Measurements from ENCODE around the gene USP31. TPM values are rescaled to one million over a fixed set of nuclear protein-coding genes. Genes with fewer than 3 reads are reported as not detected.

Gene USP31, protein sequence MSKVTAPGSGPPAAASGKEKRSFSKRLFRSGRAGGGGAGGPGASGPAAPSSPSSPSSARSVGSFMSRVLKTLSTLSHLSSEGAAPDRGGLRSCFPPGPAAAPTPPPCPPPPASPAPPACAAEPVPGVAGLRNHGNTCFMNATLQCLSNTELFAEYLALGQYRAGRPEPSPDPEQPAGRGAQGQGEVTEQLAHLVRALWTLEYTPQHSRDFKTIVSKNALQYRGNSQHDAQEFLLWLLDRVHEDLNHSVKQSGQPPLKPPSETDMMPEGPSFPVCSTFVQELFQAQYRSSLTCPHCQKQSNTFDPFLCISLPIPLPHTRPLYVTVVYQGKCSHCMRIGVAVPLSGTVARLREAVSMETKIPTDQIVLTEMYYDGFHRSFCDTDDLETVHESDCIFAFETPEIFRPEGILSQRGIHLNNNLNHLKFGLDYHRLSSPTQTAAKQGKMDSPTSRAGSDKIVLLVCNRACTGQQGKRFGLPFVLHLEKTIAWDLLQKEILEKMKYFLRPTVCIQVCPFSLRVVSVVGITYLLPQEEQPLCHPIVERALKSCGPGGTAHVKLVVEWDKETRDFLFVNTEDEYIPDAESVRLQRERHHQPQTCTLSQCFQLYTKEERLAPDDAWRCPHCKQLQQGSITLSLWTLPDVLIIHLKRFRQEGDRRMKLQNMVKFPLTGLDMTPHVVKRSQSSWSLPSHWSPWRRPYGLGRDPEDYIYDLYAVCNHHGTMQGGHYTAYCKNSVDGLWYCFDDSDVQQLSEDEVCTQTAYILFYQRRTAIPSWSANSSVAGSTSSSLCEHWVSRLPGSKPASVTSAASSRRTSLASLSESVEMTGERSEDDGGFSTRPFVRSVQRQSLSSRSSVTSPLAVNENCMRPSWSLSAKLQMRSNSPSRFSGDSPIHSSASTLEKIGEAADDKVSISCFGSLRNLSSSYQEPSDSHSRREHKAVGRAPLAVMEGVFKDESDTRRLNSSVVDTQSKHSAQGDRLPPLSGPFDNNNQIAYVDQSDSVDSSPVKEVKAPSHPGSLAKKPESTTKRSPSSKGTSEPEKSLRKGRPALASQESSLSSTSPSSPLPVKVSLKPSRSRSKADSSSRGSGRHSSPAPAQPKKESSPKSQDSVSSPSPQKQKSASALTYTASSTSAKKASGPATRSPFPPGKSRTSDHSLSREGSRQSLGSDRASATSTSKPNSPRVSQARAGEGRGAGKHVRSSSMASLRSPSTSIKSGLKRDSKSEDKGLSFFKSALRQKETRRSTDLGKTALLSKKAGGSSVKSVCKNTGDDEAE (N-terminal part only)
- 23.3 TPM for total RNA-seq

DNA sequence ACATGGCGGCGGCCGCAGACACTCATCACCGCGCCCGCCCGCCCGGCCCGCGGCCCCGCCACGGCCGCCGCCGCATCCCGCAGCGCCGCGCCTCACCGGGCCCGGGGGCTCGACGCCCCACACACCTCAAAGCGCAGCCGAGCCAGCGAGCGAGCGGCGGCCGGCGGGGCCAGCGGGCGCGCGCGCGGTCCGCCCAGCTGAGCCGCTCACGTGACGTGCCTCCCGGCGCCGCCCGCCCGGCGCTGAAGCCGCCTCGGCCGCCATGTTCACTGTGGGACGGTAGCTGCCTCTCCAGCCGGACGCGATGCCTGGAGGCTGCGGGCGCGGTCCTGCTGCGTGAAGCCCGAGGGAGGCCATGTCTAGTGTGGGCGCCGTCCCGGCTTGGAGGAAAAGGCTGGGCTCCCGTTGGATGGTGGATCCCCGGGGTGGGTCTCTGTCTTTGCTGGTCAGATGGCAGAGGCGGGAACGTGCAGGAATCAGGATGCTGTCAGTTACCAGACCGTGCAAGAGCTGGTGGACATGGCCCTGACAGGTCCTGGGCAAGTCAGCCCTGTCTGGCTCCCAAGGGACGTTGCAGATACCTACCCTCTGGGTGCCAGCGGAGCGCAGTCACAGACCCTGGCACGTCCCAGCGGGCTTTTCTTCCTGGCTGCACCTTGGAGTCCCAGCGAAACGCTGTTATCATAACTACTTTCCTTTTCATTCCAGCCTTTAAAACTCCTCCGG lies at the start of gene USP31:
Gene USP31 (minus strand): TSS at position 186 of the 726 bp plus-strand sequence. CDS start 182 bp downstream, at position 4.

GRCh38 chr16:23182679-23183542 lies 33.7 kb upstream of the USP31 start, which contains the start of gene SCNN1G:
Gene SCNN1G (plus strand): TSS chr16:23182745. CDS start chr16:23186272, 3,527 bp downstream.

Other genes with a start within 250 kb of the USP31 start
- gene SCNN1G, start 33.3 kb upstream of the USP31 start, total RNA-seq: 0.23 TPM
- gene SCNN1B, start 152.8 kb upstream of the USP31 start, total RNA-seq: 0.23 TPM

Measured in diencephalon (tissue), 1 donor.